SK-N-SH treated with all-trans-retinoic acid at 6 μM for 48 hours (cell line): Measurements from ENCODE around the gene OSTM1.
"Not testable (repeated sequence)": the region's sequence is repeated elsewhere in the genome, so short reads cannot be mapped to it uniquely, and the experiment has no call there.

Experiments
- ATAC-seq: fragments of 200-7000 bp; cut with Tn5 transposase; 3 replicates; pipeline ENCODE4 v1.9.1; 2020; ENCODE audit warnings: mild to moderate bottlenecking, moderate library complexity
- ARNTL ChIP-seq: fragments of 450-650 bp; formaldehyde crosslinking; IDR thresholded peaks from 2 replicates; pipeline ENCODE4 v1.5.0; 2020; ENCODE audit warnings: low read depth, mild to moderate bottlenecking, moderate library complexity, borderline replicate concordance
- CSDC2 ChIP-seq: fragments of 250-450 bp; sonication (Bioruptor Pico); IDR thresholded peaks from 2 replicates; pipeline ENCODE4 v1.5.0; 2020; ENCODE audit warnings: mild to moderate bottlenecking, moderate library complexity
- CSRNP3 ChIP-seq: fragments of 250-450 bp; sonication (Bioruptor Pico); IDR thresholded peaks from 2 replicates; pipeline ENCODE4 v1.5.1; 2021; ENCODE audit warnings: mild to moderate bottlenecking, moderate library complexity
- ESRRG ChIP-seq: fragments of 250-450 bp; sonication (Bioruptor Pico); IDR thresholded peaks from 2 replicates; pipeline ENCODE4 v1.6.1; 2021; ENCODE audit warnings: mild to moderate bottlenecking
- GLIS3 ChIP-seq: fragments of 250-450 bp; sonication (Bioruptor Pico); IDR thresholded peaks from 2 replicates; pipeline ENCODE4 v1.5.0; 2020; ENCODE audit warnings: mild to moderate bottlenecking, moderate library complexity
- ISL1 ChIP-seq: fragments of 250-450 bp; sonication (Bioruptor Pico); IDR thresholded peaks from 2 replicates; pipeline ENCODE4 v2.1.2; 2022; ENCODE audit warnings: mild to moderate bottlenecking, moderate library complexity
- OSR1 ChIP-seq: fragments of 250-450 bp; sonication (Bioruptor Pico); IDR thresholded peaks from 2 replicates; pipeline ENCODE4 v1.8.0; 2022; ENCODE audit warnings: moderate library complexity, mild to moderate bottlenecking, inconsistent platforms
- PPARA ChIP-seq: fragments of 250-450 bp; sonication (Bioruptor Pico); IDR thresholded peaks from 2 replicates; pipeline ENCODE4 v1.5.0; 2020; ENCODE audit warnings: mild to moderate bottlenecking, borderline replicate concordance
- RARB ChIP-seq: fragments of 250-450 bp; sonication (Bioruptor Pico); IDR thresholded peaks from 2 replicates; pipeline ENCODE4 v1.8.0; 2021; ENCODE audit warnings: mild to moderate bottlenecking, moderate library complexity
- SNAI2 ChIP-seq: fragments of 250-450 bp; sonication (Bioruptor Pico); IDR thresholded peaks from 2 replicates; pipeline ENCODE4 v1.5.0; 2020; ENCODE audit warnings: mild to moderate bottlenecking, moderate library complexity
- TCF4 ChIP-seq: fragments of 250-450 bp; sonication (Bioruptor Pico); IDR thresholded peaks from 2 replicates; pipeline ENCODE4 v1.8.0; 2021; ENCODE audit warnings: mild to moderate bottlenecking, moderate library complexity, borderline replicate concordance
- TOX ChIP-seq: fragments of 250-450 bp; sonication (Bioruptor Pico); IDR thresholded peaks from 2 replicates; pipeline ENCODE4 v1.8.0; 2021; ENCODE audit warnings: mild to moderate bottlenecking, moderate library complexity, borderline replicate concordance
- ZC3H10 ChIP-seq: fragments of 250-450 bp; sonication (Bioruptor Pico); IDR thresholded peaks from 2 replicates; pipeline ENCODE4 v1.5.1; 2021; ENCODE audit warnings: mild to moderate bottlenecking, moderate library complexity
- ZFP3 ChIP-seq: fragments of 250-450 bp; sonication (Bioruptor Pico); IDR thresholded peaks from 2 replicates; pipeline ENCODE4 v1.5.0; 2020; ENCODE audit warnings: mild to moderate bottlenecking, moderate library complexity
- ZFP30 ChIP-seq: fragments of 450-650 bp; formaldehyde crosslinking; IDR thresholded peaks from 2 replicates; pipeline ENCODE4 v1.5.0; 2022; ENCODE audit warnings: mild to moderate bottlenecking, moderate library complexity
- ZNF565 ChIP-seq: fragments of 450-650 bp; formaldehyde crosslinking; conservative IDR thresholded peaks from 2 replicates; pipeline ENCODE4 v1.5.0; 2020; ENCODE audit warnings: low read depth, mild to moderate bottlenecking, moderate library complexity
- ZNF70 ChIP-seq: fragments of 450-650 bp; formaldehyde crosslinking; IDR thresholded peaks from 2 replicates; pipeline ENCODE4 v1.5.0; 2020; ENCODE audit warnings: mild to moderate bottlenecking, moderate library complexity
- ZNF8 ChIP-seq: fragments of 450-650 bp; formaldehyde crosslinking; IDR thresholded peaks from 2 replicates; pipeline ENCODE4 v1.5.0; 2020; ENCODE audit warnings: mild to moderate bottlenecking, moderate library complexity
- TF ChIP-seq, protein P1 (sequence below): fragments of 250-450 bp; sonication (Bioruptor Pico); IDR thresholded peaks from 2 replicates; pipeline ENCODE4 v1.5.1; 2020; ENCODE audit warnings: low read depth, mild to moderate bottlenecking, moderate library complexity
- TF ChIP-seq, protein P2 (sequence below): fragments of 250-450 bp; sonication (Bioruptor Pico); IDR thresholded peaks from 2 replicates; pipeline ENCODE4 v1.8.0; 2020; ENCODE audit warnings: mild to moderate bottlenecking, moderate library complexity, borderline replicate concordance
- TF ChIP-seq, protein P3 (sequence below): fragments of 250-450 bp; sonication (Bioruptor Pico); IDR thresholded peaks from 2 replicates; pipeline ENCODE4 v1.5.0; 2020; ENCODE audit warnings: mild to moderate bottlenecking, moderate library complexity

Gene OSTM1

DNA sequence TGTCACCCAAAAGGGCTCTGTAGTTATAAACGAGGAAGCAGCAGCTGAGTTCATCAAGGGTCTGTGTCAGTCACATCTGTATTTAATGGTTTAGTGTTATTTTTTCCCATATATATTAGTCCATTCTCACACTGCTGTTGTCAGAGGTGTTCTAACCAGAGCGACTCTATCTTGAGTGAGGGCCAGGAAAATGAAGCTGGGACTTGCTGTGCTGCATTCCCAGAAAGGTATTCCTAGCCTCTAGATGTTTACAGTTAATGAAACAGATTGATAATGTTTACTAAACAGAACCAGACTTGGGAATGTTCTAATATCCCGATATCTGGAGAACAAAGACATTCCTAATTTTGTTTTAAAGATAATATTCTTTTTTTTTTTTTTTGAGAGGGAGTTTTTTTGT lies 68.6 kb downstream of the OSTM1 start:
- ATAC-seq, result no peak
- TF ChIP-seq ZNF565 (no peak), ZFP30 (no peak), ARNTL (no peak), GLIS3 (no peak), RARB (CRISPR knock-in tag) (no peak), SNAI2 (CRISPR knock-in tag) (no peak), ZC3H10 (CRISPR knock-in tag) (no peak), ZFP3 (CRISPR knock-in tag) (no peak), ZNF8 (CRISPR knock-in tag) (no peak)
- TF ChIP-seq, all 23 proteins: peak for 0

DNA sequence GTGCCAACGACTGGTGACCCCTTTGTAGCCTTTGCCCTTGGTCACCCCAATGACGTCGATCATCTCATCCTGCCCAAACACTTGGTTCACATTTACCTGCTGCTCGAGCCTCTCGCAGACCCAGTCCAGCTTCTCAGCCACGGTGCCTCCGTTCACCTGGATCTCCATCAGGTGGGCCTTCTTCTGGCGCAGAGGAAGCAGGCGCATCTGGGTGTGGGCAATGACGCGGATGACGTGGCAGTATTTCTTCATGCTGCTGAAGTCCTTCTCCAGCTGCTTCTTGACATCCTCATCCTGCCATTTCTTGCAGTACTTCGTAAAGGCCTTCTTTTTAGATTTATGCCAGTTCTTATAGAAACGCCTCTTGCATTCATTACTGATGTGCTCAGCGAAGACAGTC lies 69.7 kb downstream of the OSTM1 start:
- TF ChIP-seq CSRNP3 (CRISPR knock-in tag), result no peak
- no peak for TF ChIP-seq GLIS3
- no peak for TF ChIP-seq CSDC2 (CRISPR knock-in tag)
- no peak for TF ChIP-seq TOX (CRISPR knock-in tag)
- TF ChIP-seq TCF4 (CRISPR knock-in tag), result no peak

DNA sequence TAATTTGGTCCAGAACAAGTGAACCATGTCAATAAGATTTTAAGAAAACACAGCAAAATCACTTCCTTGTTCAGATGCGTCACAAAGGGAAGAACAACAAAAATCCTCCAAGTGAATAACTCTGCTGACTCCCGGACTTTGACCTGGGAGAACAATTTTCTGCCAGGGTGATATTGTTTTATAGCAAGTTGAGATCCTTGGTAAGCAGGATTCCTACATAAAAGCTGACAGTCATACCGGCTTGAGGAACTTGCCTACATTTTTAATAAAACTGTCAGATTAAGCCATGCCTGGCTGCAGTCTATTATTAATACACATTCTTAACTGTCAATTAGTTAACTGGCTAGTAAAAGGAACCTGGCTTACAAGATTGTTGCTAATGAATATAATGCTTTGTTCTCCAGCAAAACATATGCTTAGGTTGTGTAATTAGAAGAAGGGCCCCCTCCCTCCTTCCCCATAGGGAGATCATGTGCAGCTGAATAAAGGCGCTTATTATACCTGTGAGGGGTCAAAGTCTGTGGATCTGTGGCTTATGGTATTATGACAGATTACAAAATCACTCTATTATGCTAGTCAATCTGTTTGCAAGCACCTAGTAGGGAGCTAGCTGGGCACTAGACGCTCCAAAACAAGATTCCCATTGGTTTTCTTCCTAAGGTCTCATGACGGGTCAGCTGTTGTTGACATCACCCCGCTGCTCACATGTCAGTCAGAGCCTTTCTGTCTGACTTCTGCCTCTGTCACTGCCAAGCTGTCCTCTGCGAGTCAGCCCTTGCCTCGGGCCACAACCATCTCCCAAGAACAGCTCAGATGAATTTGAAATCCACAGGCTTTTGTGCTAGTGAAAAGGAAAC lies 71.9 kb downstream of the OSTM1 start:
- ATAC-seq, result no peak
- no peak for TF ChIP-seq ZFP30
- no peak for TF ChIP-seq OSR1
- TF ChIP-seq ZFP3 (CRISPR knock-in tag), result no peak

More for the DNA sequence above, 69.7 kb downstream of the OSTM1 start:
- no peak for ATAC-seq

- ATAC-seq, result no peak
- no peak for TF ChIP-seq ZNF70
- no peak for TF ChIP-seq PPARA (CRISPR knock-in tag)
- TF ChIP-seq CSRNP3 (CRISPR knock-in tag), result no peak
- no peak for TF ChIP-seq ZFP3 (CRISPR knock-in tag)
- TF ChIP-seq ZC3H10 (CRISPR knock-in tag), result no peak
Measured at GRCh38 chr6:108001696-108002231, 72.8 kb downstream of the OSTM1 start.

- peak; percentile 86 for TF ChIP-seq ZFP3 (CRISPR knock-in tag)
- TF ChIP-seq, all 23 proteins: peak for 1; not testable (repeated sequence) for 22
- not testable (repeated sequence) for ATAC-seq
Measured at GRCh38 chr6:108000259-108000658, 74.3 kb downstream of the OSTM1 start.

- ATAC-seq, result no peak
- TF ChIP-seq CSRNP3 (CRISPR knock-in tag) (no peak), PPARA (CRISPR knock-in tag) (no peak), CSDC2 (CRISPR knock-in tag) (no peak), ARNTL (no peak), ZNF565 (no peak), OSR1 (no peak), TOX (CRISPR knock-in tag) (no peak), GLIS3 (no peak), RARB (CRISPR knock-in tag) (no peak), ESRRG (no peak), ZNF70 (no peak), ISL1 (CRISPR knock-in tag) (no peak)
- TF ChIP-seq, protein P1, sequence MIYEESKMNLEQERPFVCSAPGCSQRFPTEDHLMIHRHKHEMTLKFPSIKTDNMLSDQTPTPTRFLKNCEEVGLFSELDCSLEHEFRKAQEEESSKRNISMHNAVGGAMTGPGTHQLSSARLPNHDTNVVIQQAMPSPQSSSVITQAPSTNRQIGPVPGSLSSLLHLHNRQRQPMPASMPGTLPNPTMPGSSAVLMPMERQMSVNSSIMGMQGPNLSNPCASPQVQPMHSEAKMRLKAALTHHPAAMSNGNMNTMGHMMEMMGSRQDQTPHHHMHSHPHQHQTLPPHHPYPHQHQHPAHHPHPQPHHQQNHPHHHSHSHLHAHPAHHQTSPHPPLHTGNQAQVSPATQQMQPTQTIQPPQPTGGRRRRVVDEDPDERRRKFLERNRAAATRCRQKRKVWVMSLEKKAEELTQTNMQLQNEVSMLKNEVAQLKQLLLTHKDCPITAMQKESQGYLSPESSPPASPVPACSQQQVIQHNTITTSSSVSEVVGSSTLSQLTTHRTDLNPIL (CRISPR knock-in tag), result no peak
- TF ChIP-seq, protein P2, sequence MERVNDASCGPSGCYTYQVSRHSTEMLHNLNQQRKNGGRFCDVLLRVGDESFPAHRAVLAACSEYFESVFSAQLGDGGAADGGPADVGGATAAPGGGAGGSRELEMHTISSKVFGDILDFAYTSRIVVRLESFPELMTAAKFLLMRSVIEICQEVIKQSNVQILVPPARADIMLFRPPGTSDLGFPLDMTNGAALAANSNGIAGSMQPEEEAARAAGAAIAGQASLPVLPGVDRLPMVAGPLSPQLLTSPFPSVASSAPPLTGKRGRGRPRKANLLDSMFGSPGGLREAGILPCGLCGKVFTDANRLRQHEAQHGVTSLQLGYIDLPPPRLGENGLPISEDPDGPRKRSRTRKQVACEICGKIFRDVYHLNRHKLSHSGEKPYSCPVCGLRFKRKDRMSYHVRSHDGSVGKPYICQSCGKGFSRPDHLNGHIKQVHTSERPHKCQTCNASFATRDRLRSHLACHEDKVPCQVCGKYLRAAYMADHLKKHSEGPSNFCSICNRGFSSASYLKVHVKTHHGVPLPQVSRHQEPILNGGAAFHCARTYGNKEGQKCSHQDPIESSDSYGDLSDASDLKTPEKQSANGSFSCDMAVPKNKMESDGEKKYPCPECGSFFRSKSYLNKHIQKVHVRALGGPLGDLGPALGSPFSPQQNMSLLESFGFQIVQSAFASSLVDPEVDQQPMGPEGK (CRISPR knock-in tag), result no peak
- TF ChIP-seq, protein P3, sequence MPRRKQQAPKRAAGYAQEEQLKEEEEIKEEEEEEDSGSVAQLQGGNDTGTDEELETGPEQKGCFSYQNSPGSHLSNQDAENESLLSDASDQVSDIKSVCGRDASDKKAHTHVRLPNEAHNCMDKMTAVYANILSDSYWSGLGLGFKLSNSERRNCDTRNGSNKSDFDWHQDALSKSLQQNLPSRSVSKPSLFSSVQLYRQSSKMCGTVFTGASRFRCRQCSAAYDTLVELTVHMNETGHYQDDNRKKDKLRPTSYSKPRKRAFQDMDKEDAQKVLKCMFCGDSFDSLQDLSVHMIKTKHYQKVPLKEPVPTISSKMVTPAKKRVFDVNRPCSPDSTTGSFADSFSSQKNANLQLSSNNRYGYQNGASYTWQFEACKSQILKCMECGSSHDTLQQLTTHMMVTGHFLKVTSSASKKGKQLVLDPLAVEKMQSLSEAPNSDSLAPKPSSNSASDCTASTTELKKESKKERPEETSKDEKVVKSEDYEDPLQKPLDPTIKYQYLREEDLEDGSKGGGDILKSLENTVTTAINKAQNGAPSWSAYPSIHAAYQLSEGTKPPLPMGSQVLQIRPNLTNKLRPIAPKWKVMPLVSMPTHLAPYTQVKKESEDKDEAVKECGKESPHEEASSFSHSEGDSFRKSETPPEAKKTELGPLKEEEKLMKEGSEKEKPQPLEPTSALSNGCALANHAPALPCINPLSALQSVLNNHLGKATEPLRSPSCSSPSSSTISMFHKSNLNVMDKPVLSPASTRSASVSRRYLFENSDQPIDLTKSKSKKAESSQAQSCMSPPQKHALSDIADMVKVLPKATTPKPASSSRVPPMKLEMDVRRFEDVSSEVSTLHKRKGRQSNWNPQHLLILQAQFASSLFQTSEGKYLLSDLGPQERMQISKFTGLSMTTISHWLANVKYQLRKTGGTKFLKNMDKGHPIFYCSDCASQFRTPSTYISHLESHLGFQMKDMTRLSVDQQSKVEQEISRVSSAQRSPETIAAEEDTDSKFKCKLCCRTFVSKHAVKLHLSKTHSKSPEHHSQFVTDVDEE, result no peak
Measured at GRCh38 chr6:107999341-107999740, 75.2 kb downstream of the OSTM1 start.
